ENCODE data around the gene ZNF492. TPM values are rescaled to one million over a fixed set of nuclear protein-coding genes. Genes with fewer than 3 reads are reported as not detected.

ZNF492 gene
- total and polyA plus RNA-seq, 7 donors = 0.01 to 0.07 (median 0.03) TPM; not detected in 4

GRCh38 chr19:22601906-22602630, 32.1 kb upstream of the ZNF492 start:
- Histone ChIP-seq H3K4me3 (no peak overlapping the region), H3K27ac (no peak overlapping the region), H3K36me3 (ENCODE audit: insufficient read depth in 1 of 2, low read depth in 1 of 2) (no peaks in the 10 kb centered on the region), H3K27me3 (ENCODE audit: insufficient read depth in 3 of 3, low read length in 2 of 3) (peaks cover 0 to 6% (median 0%) of the 10 kb centered on the region in 3 donors), H3K4me1 (no peaks in the 10 kb centered on the region), H3K9me3 (no peaks in the 10 kb centered on the region)
- TF ChIP-seq CTCF (IDR thresholded peaks at IDR 0.05) = no peak
- intact Hi-C loops (cut with DNase I) = no loop called here
- ATAC-seq (no peak), DNase-seq (no peak)
- WGBS, 3 donors = 79 to 82% (median 81%) methylated on average over 12 of the region's 12 CpGs

GRCh38 chr19:22602631-22603272, 31.4 kb upstream of the ZNF492 start:
- H3K4me1 ChIP-seq = no peaks in the 10 kb centered on the region
- intact Hi-C loops (cut with DNase I) = no loop called here
- H3K36me3 ChIP-seq (ENCODE audit: insufficient read depth in 1 of 2, low read depth in 1 of 2) = no peaks in the 10 kb centered on the region
- peaks cover 0 to 4% (median 0%) of the 10 kb centered on the region in 3 donors for H3K27me3 ChIP-seq (ENCODE audit: insufficient read depth in 3 of 3, low read length in 2 of 3)
- ATAC-seq (no peak), DNase-seq (no peak)
- no peak overlapping the region for H3K27ac ChIP-seq
- H3K4me3 ChIP-seq = no peak overlapping the region
- TF ChIP-seq CTCF (IDR thresholded peaks at IDR 0.05) = no peak
- 68 to 69% (median 69%) methylated on average over 17 to 19 of the region's 19 CpGs for WGBS, 3 donors
- H3K9me3 ChIP-seq = no peaks in the 10 kb centered on the region

GRCh38 chr19:22603518-22604440, 30.3 kb upstream of the ZNF492 start:
- Histone ChIP-seq H3K4me3 (no peak overlapping the region), H3K36me3 (ENCODE audit: insufficient read depth in 1 of 2, low read depth in 1 of 2) (no peaks in the 10 kb centered on the region), H3K9me3 (no peaks in the 10 kb centered on the region), H3K27ac (no peak overlapping the region), H3K4me1 (no peaks in the 10 kb centered on the region), H3K27me3 (ENCODE audit: insufficient read depth in 3 of 3, low read length in 2 of 3) (peaks cover 0 to 4% (median 0%) of the 10 kb centered on the region in 3 donors)
- ATAC-seq (no peak), DNase-seq (no peak)
- TF ChIP-seq CTCF (IDR thresholded peaks at IDR 0.05) = no peak
- WGBS, 3 donors = 62 to 64% (median 63%) methylated on average over 14 of the region's 14 CpGs
- intact Hi-C loops (cut with DNase I) = no loop called here

- Histone ChIP-seq H3K36me3 (ENCODE audit: insufficient read depth in 1 of 2, low read depth in 1 of 2) (no peaks in the 10 kb centered on the region), H3K27ac (no peak overlapping the region), H3K27me3 (ENCODE audit: insufficient read depth in 3 of 3, low read length in 2 of 3) (peaks cover 0 to 3% (median 0%) of the 10 kb centered on the region in 3 donors), H3K4me1 (no peaks in the 10 kb centered on the region), H3K9me3 (no peaks in the 10 kb centered on the region), H3K4me3 (no peak overlapping the region)
- WGBS, 3 donors = 78 to 81% (median 80%) methylated on average over 10 of the region's 10 CpGs
- no peak for TF ChIP-seq CTCF (IDR thresholded peaks at IDR 0.05)
- ATAC-seq (no peak), DNase-seq (no peak)
- intact Hi-C loops (cut with DNase I) = no loop called here
Measured at GRCh38 chr19:22604571-22605274, 29.4 kb upstream of the ZNF492 start.
